ENCODE data around the gene MED31. TPM values are rescaled to one million over a fixed set of nuclear protein-coding genes. Genes with fewer than 3 reads are reported as not detected.
"Not testable (repeated sequence)": the region's sequence is repeated elsewhere in the genome, so short reads cannot be mapped to it uniquely, and the experiment has no call there.

MED31 gene
- total RNA-seq, 2 experiments from 2014 or later = 23.1 to 23.2 TPM

DNA sequence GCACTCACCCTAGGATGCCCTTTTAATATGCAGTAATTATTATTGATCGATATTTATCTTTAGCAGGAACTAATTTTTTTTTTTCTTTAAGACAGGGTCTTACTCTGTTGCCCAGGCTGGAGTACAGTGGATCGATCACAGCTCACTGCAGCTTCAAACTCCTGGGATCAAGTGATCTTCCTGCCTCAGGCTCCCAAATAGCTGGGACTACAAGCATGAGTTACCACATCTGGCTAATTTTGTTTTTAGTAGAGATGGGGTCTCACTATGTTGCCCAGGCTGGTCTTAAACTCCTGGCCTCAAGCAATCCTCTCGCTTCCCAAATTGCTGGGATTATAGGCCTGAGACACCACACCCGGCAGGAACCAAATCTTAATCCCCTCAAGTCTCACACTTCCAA lies 40.2 kb downstream of the MED31 start:
- Mint-ChIP-seq H3K4me3 (no peak overlapping the region), H3K4me1 (no peaks in the 10 kb centered on the region), H3K27me3 (no peaks in the 10 kb centered on the region), H3K27ac (no peak overlapping the region), H3K9me3 (no peaks in the 10 kb centered on the region), H3K36me3 (peaks cover 16% of the 10 kb centered on the region)
- DNase-seq (no peak), ATAC-seq (ENCODE audit: low read depth) (no peak)
- POLR2A ChIA-PET = no interaction called here

DNA sequence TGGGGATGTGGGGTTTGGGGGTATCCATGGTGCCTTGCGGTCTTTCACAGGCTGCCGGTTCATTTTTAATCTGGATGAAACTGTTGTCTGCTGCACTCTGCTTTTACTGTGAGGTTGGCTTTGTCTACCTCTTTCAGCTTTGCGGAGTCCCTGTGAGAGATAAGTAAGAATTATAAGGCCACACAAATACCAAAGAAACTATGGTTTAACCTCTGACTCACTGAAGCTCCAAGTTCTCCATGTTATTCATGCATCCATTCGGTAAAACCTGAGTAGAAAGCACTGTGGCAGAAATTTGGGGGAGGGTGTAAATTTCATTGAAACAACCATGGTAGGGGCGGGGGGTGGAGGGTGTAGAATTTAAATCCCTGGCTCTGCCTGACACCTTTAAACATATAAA lies 41.4 kb downstream of the MED31 start:
- H3K4me1 Mint-ChIP-seq = no peaks in the 10 kb centered on the region
- no peak for ATAC-seq (ENCODE audit: low read depth)
- H3K27ac Mint-ChIP-seq = no peak overlapping the region
- POLR2A ChIA-PET = no interaction called here
- no peaks in the 10 kb centered on the region for H3K9me3 Mint-ChIP-seq
- no peaks in the 10 kb centered on the region for H3K27me3 Mint-ChIP-seq
- peaks cover 16% of the 10 kb centered on the region for H3K36me3 Mint-ChIP-seq
- no peak overlapping the region for H3K4me3 Mint-ChIP-seq
- DNase-seq = no peak

DNA sequence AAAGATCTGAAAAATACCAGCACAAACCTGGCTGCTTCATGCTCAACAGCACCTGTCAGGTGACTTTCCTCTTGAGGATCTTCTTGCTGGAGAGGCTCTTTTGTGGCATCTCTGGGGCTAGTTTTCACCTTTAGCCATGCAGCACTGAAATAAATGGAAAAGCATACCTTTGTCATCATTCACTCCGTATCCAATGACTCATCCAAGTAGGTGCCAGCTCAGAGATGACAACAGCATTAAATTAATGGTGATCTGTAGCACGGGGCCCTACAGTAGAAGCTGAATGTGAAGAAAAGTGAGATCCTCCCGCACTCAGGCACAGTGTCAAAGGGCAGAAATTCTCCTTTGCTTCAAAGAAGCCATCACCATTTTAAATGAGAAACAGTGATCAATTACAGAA lies 43.1 kb downstream of the MED31 start:
- Mint-ChIP-seq H3K36me3 (peaks cover 10% of the 10 kb centered on the region), H3K27ac (no peak overlapping the region), H3K4me3 (no peak overlapping the region), H3K4me1 (no peaks in the 10 kb centered on the region), H3K27me3 (no peaks in the 10 kb centered on the region), H3K9me3 (no peaks in the 10 kb centered on the region)
- DNase-seq (no peak), ATAC-seq (ENCODE audit: low read depth) (no peak)
- POLR2A ChIA-PET = no interaction called here

DNA sequence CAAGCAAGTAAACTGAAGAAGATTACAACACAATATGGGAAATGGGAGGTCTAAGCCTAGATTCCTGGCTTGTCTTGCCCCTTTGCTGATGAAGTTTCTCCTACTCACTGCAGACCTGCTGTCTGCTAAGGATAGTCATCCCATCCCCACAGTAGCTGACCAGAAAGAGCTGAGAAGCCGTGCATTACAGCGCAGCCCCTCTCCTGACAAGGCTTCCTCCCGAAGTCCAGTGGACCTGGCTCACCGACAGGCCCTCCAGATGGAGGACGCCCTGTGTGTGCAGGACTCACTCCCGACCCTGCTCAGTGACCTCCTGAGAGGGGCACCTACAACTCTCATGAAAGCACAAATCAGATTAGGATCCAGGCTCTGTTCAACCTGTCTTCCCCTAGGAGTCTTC lies 46.3 kb downstream of the MED31 start:
- peaks cover 12% of the 10 kb centered on the region for H3K36me3 Mint-ChIP-seq
- no peaks in the 10 kb centered on the region for H3K4me1 Mint-ChIP-seq
- no peaks in the 10 kb centered on the region for H3K9me3 Mint-ChIP-seq
- no peaks in the 10 kb centered on the region for H3K27me3 Mint-ChIP-seq
- DNase-seq (no peak), ATAC-seq (ENCODE audit: low read depth) (no peak)
- no peak overlapping the region for H3K27ac Mint-ChIP-seq
- H3K4me3 Mint-ChIP-seq = no peak overlapping the region
- POLR2A ChIA-PET = no interaction called here

DNA sequence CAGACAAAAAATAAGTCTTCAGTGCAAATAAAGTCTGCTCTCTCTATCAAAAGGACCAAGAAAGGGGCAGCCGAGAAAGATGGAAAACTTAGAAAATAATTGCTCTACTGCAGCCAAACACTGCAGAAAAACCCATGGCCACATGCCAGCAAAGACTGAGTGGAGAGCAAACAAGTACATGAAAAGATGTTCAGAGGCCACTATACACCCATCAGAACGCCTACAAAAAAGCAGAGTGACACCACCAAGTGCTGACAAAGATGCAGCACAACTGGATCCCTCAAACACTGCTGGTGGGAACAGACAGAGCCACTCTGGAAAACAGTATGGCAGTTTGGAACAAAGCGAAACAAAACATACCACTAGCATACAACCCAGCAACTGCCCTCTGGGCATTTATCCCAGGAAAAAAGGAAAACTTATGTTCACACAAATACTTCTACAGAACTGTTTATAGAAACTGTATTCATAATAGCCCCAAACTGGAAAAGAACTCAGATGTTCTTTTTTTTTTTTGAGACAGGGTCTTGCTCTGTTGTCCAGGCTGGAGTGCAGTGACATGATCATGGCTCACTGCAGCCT lies 47.6 kb downstream of the MED31 start:
- no peaks in the 10 kb centered on the region for H3K27me3 Mint-ChIP-seq
- DNase-seq (no peak), ATAC-seq (ENCODE audit: low read depth) (no peak)
- H3K9me3 Mint-ChIP-seq = no peaks in the 10 kb centered on the region
- H3K36me3 Mint-ChIP-seq = peaks cover 10% of the 10 kb centered on the region
- POLR2A ChIA-PET = no interaction called here
- H3K4me3 Mint-ChIP-seq = no peak overlapping the region
- no peak overlapping the region for H3K27ac Mint-ChIP-seq
- H3K4me1 Mint-ChIP-seq = no peaks in the 10 kb centered on the region

DNA sequence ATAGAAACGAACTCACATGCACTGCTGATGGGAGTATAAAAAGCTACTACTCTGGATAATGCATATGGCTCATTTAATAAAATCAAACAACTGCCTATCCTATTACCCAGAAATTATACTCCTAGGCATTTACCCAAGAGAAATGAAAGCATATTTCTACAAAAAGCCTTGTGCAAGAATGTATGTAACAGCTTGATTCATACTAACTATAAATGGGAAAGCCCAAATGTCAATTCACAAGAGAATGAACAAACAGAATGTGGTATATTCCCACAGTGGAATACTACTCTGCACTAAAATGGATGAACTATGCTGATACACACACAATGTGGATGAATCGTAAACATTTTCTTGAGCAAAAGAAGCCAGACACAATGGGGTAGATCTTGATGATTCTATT lies 49.3 kb downstream of the MED31 start:
- POLR2A ChIA-PET = no interaction called here
- H3K27ac Mint-ChIP-seq = no peak overlapping the region
- no peaks in the 10 kb centered on the region for H3K4me1 Mint-ChIP-seq
- H3K9me3 Mint-ChIP-seq = no peaks in the 10 kb centered on the region
- H3K36me3 Mint-ChIP-seq = peaks cover 14% of the 10 kb centered on the region
- no peak overlapping the region for H3K4me3 Mint-ChIP-seq
- H3K27me3 Mint-ChIP-seq = no peaks in the 10 kb centered on the region
- ATAC-seq (ENCODE audit: low read depth) (no peak), DNase-seq (no peak)

DNA sequence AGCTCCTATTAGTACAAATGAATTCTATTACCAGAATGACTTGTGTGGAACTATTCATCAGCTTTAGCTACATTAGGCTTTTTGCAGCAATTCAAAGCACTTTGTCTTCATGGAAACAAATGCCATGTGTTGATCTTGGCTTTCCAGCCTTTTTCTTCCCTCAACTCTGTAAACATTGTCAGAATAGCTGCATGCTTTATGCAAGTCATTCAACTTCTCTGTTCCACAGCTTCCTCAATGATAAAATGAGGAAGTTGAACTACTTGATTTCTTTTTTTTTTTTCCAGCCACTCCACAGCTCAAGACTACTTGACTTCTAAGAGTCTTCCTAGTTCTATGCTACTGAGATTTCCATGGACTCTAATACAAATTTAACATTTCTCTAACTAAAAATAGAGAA lies 52.0 kb downstream of the MED31 start:
- Mint-ChIP-seq H3K27me3 (no peaks in the 10 kb centered on the region), H3K27ac (no peak overlapping the region)

DNA sequence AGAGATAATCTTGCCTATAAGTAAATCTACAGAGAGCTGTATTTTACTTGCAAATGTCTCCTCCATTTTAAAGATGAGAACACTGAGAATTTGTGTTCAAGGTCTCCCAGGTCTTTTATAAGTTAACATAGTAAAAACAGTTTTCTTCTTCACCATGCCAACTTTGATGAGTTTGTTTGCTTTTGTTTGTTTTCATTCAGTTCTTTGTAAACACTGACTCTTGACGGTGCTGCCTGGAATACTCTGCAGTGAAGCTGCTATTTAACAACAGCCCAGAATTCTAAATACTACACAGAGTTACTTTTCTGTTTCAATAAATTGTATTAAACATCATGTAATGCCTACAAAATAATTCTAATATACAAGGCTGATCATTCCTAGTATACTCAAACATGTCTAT lies 53.7 kb downstream of the MED31 start:
- H3K36me3 Mint-ChIP-seq = peaks cover 25% of the 10 kb centered on the region
- DNase-seq = no peak
- no peaks in the 10 kb centered on the region for H3K27me3 Mint-ChIP-seq
- H3K27ac Mint-ChIP-seq = no peak overlapping the region
- no peaks in the 10 kb centered on the region for H3K9me3 Mint-ChIP-seq
- ATAC-seq (ENCODE audit: low read depth) = no peak
- H3K4me1 Mint-ChIP-seq = peaks cover 1% of the 10 kb centered on the region
- POLR2A ChIA-PET = no interaction called here
- no peak overlapping the region for H3K4me3 Mint-ChIP-seq

More for the DNA sequence above, 52.0 kb downstream of the MED31 start:
- Mint-ChIP-seq H3K4me3 (no peak overlapping the region), H3K4me1 (no peaks in the 10 kb centered on the region), H3K36me3 (peaks cover 17% of the 10 kb centered on the region), H3K9me3 (no peaks in the 10 kb centered on the region)
- DNase-seq = no peak
- ATAC-seq (ENCODE audit: low read depth) = no peak
- POLR2A ChIA-PET = no interaction called here

DNA sequence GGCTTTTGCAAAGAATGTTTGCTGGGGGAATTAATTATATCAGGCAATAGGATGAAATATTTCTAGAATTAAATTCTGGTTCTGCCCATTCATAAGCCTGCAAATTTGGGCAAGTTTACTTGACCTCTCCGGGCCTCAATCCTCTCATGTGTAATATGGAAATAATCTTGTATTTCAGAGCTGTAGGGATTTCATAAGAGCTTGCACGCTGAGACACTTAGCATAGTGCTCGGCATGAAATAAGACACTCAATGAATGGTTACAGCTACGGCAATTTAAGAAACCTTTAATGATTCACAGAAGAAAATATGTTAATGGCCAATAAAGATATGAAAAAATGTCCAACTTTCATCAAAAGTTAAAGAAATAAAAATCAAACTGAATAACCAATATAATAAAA lies 54.5 kb downstream of the MED31 start:
- POLR2A ChIA-PET = no interaction called here
- no peak overlapping the region for H3K4me3 Mint-ChIP-seq
- peaks cover 7% of the 10 kb centered on the region for H3K4me1 Mint-ChIP-seq
- H3K27ac Mint-ChIP-seq = no peak overlapping the region
- H3K9me3 Mint-ChIP-seq = no peaks in the 10 kb centered on the region
- DNase-seq (no peak), ATAC-seq (ENCODE audit: low read depth) (no peak)
- peaks cover 32% of the 10 kb centered on the region for H3K36me3 Mint-ChIP-seq
- no peaks in the 10 kb centered on the region for H3K27me3 Mint-ChIP-seq

DNA sequence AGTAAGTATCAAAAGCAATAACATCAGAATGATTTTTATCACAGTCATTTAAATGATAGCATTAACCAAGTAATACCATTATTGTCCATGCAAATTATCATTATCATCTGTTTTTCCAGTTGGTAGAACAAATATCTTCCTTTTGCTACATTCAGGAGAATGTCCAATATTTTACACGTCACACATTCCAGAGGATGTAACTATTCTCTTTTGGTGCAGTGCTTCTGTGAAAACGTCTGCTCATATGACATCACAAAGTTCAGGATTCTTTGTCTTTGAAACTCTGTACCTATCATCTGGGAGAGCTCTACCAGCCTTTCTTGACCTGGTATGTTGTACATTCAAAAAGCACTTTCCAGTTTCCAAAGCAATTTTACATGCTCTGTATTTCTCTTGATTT lies 54.9 kb downstream of the MED31 start:
- peaks cover 36% of the 10 kb centered on the region for H3K36me3 Mint-ChIP-seq

DNA sequence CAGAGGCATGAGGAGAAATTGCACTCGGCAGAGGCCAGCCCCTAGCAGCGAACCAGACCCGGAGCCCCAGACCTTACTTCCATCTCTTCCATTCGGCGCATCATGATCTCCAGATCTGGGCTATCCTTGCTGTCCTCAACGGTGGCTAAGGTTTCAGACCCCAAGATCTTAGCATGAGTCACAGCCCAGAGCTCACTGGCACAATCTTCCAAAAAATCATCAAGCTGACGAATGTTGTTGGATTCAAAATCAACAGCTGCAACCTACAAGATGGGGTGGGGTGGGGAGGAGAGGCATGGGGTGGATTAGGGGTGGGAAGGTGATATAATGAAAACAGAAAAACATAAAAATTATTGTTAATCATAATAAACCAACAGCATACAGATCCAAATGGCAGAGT lies 55.3 kb downstream of the MED31 start:
- Mint-ChIP-seq H3K4me3 (no peak overlapping the region), H3K36me3 (peaks cover 36% of the 10 kb centered on the region), H3K27ac (no peak overlapping the region), H3K27me3 (no peaks in the 10 kb centered on the region), H3K9me3 (no peaks in the 10 kb centered on the region), H3K4me1 (peaks cover 12% of the 10 kb centered on the region)
- ATAC-seq (ENCODE audit: low read depth) (no peak), DNase-seq (no peak)
- POLR2A ChIA-PET = no interaction called here

More for the DNA sequence above, 54.9 kb downstream of the MED31 start:
- POLR2A ChIA-PET = no interaction called here
- ATAC-seq (ENCODE audit: low read depth) (no peak), DNase-seq (no peak)
- H3K27me3 Mint-ChIP-seq = no peaks in the 10 kb centered on the region
- H3K27ac Mint-ChIP-seq = no peak overlapping the region
- no peak overlapping the region for H3K4me3 Mint-ChIP-seq
- H3K4me1 Mint-ChIP-seq = peaks cover 12% of the 10 kb centered on the region
- no peaks in the 10 kb centered on the region for H3K9me3 Mint-ChIP-seq

DNA sequence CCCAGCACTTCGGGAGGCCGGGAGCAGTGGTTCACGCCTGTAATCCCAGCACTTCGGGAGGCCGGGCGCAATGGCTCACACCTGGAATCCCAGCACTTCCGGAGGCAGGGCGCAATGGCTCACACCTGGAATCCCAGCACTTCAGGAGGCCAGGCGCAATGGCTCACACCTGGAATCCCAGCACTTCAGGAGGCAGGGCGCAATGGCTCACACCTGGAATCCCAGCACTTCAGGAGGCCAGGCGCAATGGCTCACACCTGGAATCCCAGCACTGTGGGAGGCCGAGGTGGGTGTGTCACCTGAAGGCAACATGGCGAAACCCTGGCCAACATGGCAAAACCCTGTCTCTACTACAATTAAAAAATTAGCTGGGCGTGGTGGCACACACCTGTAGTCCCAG lies 58.0 kb downstream of the MED31 start:
- H3K4me3 Mint-ChIP-seq; POLR2A ChIA-PET; ATAC-seq (ENCODE audit: low read depth); H3K27ac Mint-ChIP-seq; H3K27me3 Mint-ChIP-seq; H3K9me3 Mint-ChIP-seq; DNase-seq: not testable (repeated sequence)
- peaks cover 37% of the 10 kb centered on the region for H3K36me3 Mint-ChIP-seq
- H3K4me1 Mint-ChIP-seq = peaks cover 12% of the 10 kb centered on the region

All from activated naive CD8-positive, alpha-beta T cell treated with anti-CD3 and anti-CD28 coated beads, Interleukin-2, amount 10 ng/mL, durations not matched to agents 7 days and 5 days (primary cell).